Measurements from ENCODE around the gene CREB3. TPM values are rescaled to one million over a fixed set of nuclear protein-coding genes. Genes with fewer than 3 reads are reported as not detected.

The CREB3 gene
- polyA plus RNA-seq, 4 donors = 38.0 to 44.0 (median 39.0) TPM

- DNase-seq (ENCODE audit: low read depth in 4 of 4, low spot score in 2 of 4) = no peak
Measured at GRCh38 chr9:35745569-35745968, 13.1 kb downstream of the CREB3 start.

GRCh38 chr9:35746583-35746982 lies 14.1 kb downstream of the CREB3 start:
- no peak for DNase-seq (ENCODE audit: low read depth in 4 of 4, low spot score in 2 of 4)

GRCh38 chr9:35748242-35748857 lies 15.9 kb downstream of the CREB3 start:
- DNase-seq (ENCODE audit: low read depth in 4 of 4, low spot score in 2 of 4) = no peak

GRCh38 chr9:35748858-35749514 lies 16.5 kb downstream of the CREB3 start, which contains the start of the genes GBA2 and RGP1:
TSS of gene GBA2 (minus strand) at chr9:35749228. CDS start at chr9:35748704, 524 bp downstream.
TSS of gene RGP1 (plus strand) at chr9:35749287. CDS start at chr9:35749756, 469 bp downstream.
- DNase-seq (ENCODE audit: low read depth in 4 of 4, low spot score in 2 of 4) = peak in 1 of 4 donors; percentile 60

- no peak for DNase-seq (ENCODE audit: low read depth in 4 of 4, low spot score in 2 of 4)
Measured at GRCh38 chr9:35749515-35750255, 17.2 kb downstream of the CREB3 start.

GRCh38 chr9:35750256-35750531 lies 17.7 kb downstream of the CREB3 start:
- DNase-seq (ENCODE audit: low read depth in 4 of 4, low spot score in 2 of 4) = no peak

- no peak for DNase-seq (ENCODE audit: low read depth in 4 of 4, low spot score in 2 of 4)
Measured at GRCh38 chr9:35753466-35753865, 21.0 kb downstream of the CREB3 start.

GRCh38 chr9:35754264-35754663 lies 21.8 kb downstream of the CREB3 start, which contains the start of gene MSMP:
TSS of gene MSMP (minus strand) at chr9:35754276. CDS start at chr9:35754129, 147 bp downstream.
- no peak for DNase-seq (ENCODE audit: low read depth in 4 of 4, low spot score in 2 of 4)

GRCh38 chr9:35755071-35755470 lies 22.6 kb downstream of the CREB3 start:
- no peak for DNase-seq (ENCODE audit: low read depth in 4 of 4, low spot score in 2 of 4)

GRCh38 chr9:35756275-35757225 lies 24.1 kb downstream of the CREB3 start:
- DNase-seq (ENCODE audit: low read depth in 4 of 4, low spot score in 2 of 4) = peak in 2 of 4 donors; percentile 53 to 58

- no peak for DNase-seq (ENCODE audit: low read depth in 4 of 4, low spot score in 2 of 4)
Measured at GRCh38 chr9:35757226-35757891, 24.9 kb downstream of the CREB3 start.

GRCh38 chr9:35757892-35758275 lies 25.4 kb downstream of the CREB3 start:
- no peak for DNase-seq (ENCODE audit: low read depth in 4 of 4, low spot score in 2 of 4)

- DNase-seq (ENCODE audit: low read depth in 4 of 4, low spot score in 2 of 4) = no peak
Measured at GRCh38 chr9:35758475-35759050, 26.1 kb downstream of the CREB3 start.

GRCh38 chr9:35759795-35760194 lies 27.3 kb downstream of the CREB3 start:
- DNase-seq (ENCODE audit: low read depth in 4 of 4, low spot score in 2 of 4) = no peak

- no peak for DNase-seq (ENCODE audit: low read depth in 4 of 4, low spot score in 2 of 4)
Measured at GRCh38 chr9:35760651-35761050, 28.2 kb downstream of the CREB3 start.

- no peak for DNase-seq (ENCODE audit: low read depth in 4 of 4, low spot score in 2 of 4)
Measured at GRCh38 chr9:35763181-35763580, 30.7 kb downstream of the CREB3 start.

- DNase-seq (ENCODE audit: low read depth in 4 of 4, low spot score in 2 of 4) = no peak
Measured at GRCh38 chr9:35763803-35764202, 31.3 kb downstream of the CREB3 start.

GRCh38 chr9:35766997-35767396 lies 34.5 kb downstream of the CREB3 start:
- DNase-seq (ENCODE audit: low read depth in 4 of 4, low spot score in 2 of 4) = no peak

- DNase-seq (ENCODE audit: low read depth in 4 of 4, low spot score in 2 of 4) = no peak
Measured at GRCh38 chr9:35767458-35767857, 35.0 kb downstream of the CREB3 start.

GRCh38 chr9:35769763-35770162 lies 37.3 kb downstream of the CREB3 start:
- no peak for DNase-seq (ENCODE audit: low read depth in 4 of 4, low spot score in 2 of 4)

All from left renal cortex interstitium (tissue), 4 donors.